ENCODE data around the gene KIF3A. TPM values are rescaled to one million over a fixed set of nuclear protein-coding genes. Genes with fewer than 3 reads are reported as not detected.

KIF3A gene
- total and polyA plus RNA-seq, 2 experiments from 2014 or later: 11.2 to 19.7 TPM

DNA sequence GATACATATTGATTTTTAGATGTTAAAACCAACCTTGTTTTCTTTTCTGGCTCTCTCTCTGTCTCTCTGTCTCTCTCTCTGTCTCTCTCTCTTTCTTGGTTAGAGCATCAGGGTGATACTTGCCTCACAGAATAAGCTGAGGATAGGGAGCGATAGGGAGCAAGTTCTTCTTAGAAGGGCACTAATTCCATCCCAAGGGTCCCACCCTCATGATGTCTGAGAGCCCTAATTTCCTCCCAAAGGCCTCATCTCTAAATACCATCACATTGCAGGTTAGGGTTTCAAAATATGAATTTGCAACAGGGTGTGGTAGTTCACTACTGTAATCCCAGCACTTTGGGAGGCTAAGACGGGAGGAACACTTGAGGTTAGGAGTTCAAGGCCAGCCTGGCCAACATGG lies 4.8 kb upstream of the KIF3A start (continued):
- no peak for TF ChIP-seq EZH2phosphoT487 (IDR thresholded peaks at IDR 0.05; ENCODE audit: unreplicated experiment)
- TF ChIP-seq CREB1 (CRISPR knock-in tag; IDR thresholded peaks at IDR 0.05; ENCODE audit: low read depth): no peak
- TF ChIP-seq JUNB (IDR thresholded peaks at IDR 0.05; ENCODE audit: unreplicated experiment): no peak

DNA sequence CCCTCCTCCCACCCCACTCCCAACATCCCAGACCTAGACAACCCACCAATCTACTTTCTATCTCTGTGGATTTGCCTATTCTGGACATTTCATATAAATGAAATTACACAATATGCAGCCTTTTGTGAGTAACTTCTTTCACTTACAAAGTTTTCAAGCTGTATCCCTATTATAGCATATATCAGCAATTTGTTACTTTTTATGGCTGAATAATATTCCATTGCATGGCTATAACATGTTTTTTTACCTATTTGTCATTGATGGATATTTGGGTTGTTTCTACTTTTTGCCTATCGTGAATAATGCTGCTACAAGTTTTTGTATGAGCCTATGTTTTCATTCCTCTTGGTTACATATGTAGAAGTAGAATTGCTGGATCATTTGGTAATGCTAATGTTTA lies 1.9 kb upstream of the KIF3A start:
- no peaks in the 10 kb centered on the region for H3K9me3 Mint-ChIP-seq
- TF ChIP-seq NANOG (IDR thresholded peaks at IDR 0.05; ENCODE audit: borderline replicate concordance): no peak
- no peak for TF ChIP-seq ZNF331 (CRISPR knock-in tag; IDR thresholded peaks at IDR 0.05; ENCODE audit: low read depth)
- no peak for TF ChIP-seq EZH2phosphoT487 (IDR thresholded peaks at IDR 0.05; ENCODE audit: unreplicated experiment)
- no peak for TF ChIP-seq STAT1 (IDR thresholded peaks at IDR 0.05; ENCODE audit: unreplicated experiment)
- no peak for TF ChIP-seq EZH2 (IDR thresholded peaks at IDR 0.05; ENCODE audit: low read depth, unreplicated experiment)
- TF ChIP-seq ZNF114 (CRISPR knock-in tag; IDR thresholded peaks at IDR 0.05): no peak
- no peak for TF ChIP-seq JUNB (IDR thresholded peaks at IDR 0.05; ENCODE audit: unreplicated experiment)
- TF ChIP-seq, protein P1, sequence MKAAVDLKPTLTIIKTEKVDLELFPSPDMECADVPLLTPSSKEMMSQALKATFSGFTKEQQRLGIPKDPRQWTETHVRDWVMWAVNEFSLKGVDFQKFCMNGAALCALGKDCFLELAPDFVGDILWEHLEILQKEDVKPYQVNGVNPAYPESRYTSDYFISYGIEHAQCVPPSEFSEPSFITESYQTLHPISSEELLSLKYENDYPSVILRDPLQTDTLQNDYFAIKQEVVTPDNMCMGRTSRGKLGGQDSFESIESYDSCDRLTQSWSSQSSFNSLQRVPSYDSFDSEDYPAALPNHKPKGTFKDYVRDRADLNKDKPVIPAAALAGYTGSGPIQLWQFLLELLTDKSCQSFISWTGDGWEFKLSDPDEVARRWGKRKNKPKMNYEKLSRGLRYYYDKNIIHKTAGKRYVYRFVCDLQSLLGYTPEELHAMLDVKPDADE (IDR thresholded peaks at IDR 0.05): no peak
- no peak for TF ChIP-seq CREB1 (CRISPR knock-in tag; IDR thresholded peaks at IDR 0.05; ENCODE audit: low read depth)
- no peak for TF ChIP-seq POLR2AphosphoS5 (IDR thresholded peaks at IDR 0.05; ENCODE audit: low read depth)
- TF ChIP-seq REST (IDR thresholded peaks at IDR 0.05; ENCODE audit: unreplicated experiment): no peak
- TF ChIP-seq ZNF462 (CRISPR knock-in tag; IDR thresholded peaks at IDR 0.05): no peak
- TF ChIP-seq, protein P2, sequence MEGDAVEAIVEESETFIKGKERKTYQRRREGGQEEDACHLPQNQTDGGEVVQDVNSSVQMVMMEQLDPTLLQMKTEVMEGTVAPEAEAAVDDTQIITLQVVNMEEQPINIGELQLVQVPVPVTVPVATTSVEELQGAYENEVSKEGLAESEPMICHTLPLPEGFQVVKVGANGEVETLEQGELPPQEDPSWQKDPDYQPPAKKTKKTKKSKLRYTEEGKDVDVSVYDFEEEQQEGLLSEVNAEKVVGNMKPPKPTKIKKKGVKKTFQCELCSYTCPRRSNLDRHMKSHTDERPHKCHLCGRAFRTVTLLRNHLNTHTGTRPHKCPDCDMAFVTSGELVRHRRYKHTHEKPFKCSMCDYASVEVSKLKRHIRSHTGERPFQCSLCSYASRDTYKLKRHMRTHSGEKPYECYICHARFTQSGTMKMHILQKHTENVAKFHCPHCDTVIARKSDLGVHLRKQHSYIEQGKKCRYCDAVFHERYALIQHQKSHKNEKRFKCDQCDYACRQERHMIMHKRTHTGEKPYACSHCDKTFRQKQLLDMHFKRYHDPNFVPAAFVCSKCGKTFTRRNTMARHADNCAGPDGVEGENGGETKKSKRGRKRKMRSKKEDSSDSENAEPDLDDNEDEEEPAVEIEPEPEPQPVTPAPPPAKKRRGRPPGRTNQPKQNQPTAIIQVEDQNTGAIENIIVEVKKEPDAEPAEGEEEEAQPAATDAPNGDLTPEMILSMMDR (conservative IDR thresholded peaks at IDR 0.05; ENCODE audit: low read depth in 2 of 2): no peak
- Histone ChIP-seq H3K4me1 (ENCODE audit: insufficient read depth) (peaks cover 6% of the 10 kb centered on the region; the same call in 1 of the 2 replicates), H3K4me2 (no peak overlapping the region), H3K27me3 (ENCODE audit: insufficient read depth) (peaks cover 10% of the 10 kb centered on the region; the same call in 1 of the 2 replicates), H3K4me3 (no peak overlapping the region), H3K27ac (ENCODE audit: low read depth) (no peak overlapping the region), H3K79me2 (replicated peaks; ENCODE audit: insufficient read depth) (peaks cover 11% of the 10 kb centered on the region), H3K36me3 (ENCODE audit: insufficient read depth) (no peaks in the 10 kb centered on the region), H3F3A (replicated peaks; ENCODE audit: low read depth) (no peaks in the 10 kb centered on the region), H2AFZ (no peak overlapping the region), H3K9me2 (ENCODE audit: insufficient read depth) (no peaks in the 10 kb centered on the region), H4K20me1 (replicated peaks; ENCODE audit: insufficient read depth) (peaks cover 11% of the 10 kb centered on the region; the same call in 1 of the 2 replicates)
- no peak overlapping the region for H3K4me3 Mint-ChIP-seq
- no peak for DNase-seq (ENCODE audit: low spot score)
- no peak for ATAC-seq
- H3K4me1 Mint-ChIP-seq: peaks cover 14% of the 10 kb centered on the region
- H3K27ac Mint-ChIP-seq: no peak overlapping the region
- H3K36me3 Mint-ChIP-seq (ENCODE audit: low read depth): no peaks in the 10 kb centered on the region
- no peaks in the 10 kb centered on the region for H3K27me3 Mint-ChIP-seq (ENCODE audit: insufficient read depth, low read depth, poor library complexity)
